Measurements from ENCODE around the gene SF3A2.

SF3A2 gene, protein sequence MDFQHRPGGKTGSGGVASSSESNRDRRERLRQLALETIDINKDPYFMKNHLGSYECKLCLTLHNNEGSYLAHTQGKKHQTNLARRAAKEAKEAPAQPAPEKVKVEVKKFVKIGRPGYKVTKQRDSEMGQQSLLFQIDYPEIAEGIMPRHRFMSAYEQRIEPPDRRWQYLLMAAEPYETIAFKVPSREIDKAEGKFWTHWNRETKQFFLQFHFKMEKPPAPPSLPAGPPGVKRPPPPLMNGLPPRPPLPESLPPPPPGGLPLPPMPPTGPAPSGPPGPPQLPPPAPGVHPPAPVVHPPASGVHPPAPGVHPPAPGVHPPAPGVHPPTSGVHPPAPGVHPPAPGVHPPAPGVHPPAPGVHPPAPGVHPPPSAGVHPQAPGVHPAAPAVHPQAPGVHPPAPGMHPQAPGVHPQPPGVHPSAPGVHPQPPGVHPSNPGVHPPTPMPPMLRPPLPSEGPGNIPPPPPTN
- 62.1 to 86.7 (median 76.1) reads per million in 3 donors for total RNA-seq

DNA sequence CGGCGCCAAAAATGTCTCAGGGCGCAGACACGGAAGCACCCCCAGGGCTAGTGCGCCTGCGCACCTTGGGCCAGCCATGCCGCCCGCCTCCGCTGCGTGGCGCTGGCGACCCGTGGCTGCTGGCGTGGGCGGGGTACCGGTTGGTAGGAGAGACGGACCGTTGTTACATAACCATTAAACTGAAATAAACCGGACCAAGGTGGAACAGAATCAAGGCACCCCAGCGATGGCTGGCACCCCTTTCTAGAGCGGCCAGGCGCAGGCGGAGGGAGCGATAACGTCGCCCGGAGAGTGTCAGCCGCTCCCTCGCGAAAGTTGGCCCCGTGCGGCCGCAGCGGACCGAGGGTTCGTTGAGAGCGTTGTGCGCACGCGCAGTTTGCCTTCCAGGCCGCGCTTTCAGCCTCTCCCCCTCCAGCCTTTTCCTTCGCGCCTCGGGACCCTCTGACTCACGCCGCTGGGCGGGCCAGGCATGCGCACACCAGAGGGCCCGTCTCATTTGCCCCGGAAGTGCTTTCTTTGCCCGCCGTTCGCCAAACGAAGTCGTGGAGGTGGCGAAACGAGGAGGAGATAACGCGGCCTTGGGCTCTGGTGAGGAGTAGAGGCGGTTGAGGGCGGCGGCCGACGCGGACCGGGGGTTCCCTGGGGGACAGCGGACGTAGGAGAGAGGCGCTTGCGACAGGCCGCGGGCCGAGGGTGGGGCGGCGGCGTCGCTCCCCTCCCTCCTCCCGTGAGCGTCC, at the start of gene SF3A2, which contains the start of gene PLEKHJ1:
Gene SF3A2, plus strand, starts transcription at position 511 of the 737 bp plus-strand sequence. CDS start 6,595 bp downstream, outside the sequence.
Gene PLEKHJ1, minus strand, starts transcription at position 16 of the 737 bp plus-strand sequence. CDS start 81 bp downstream, outside the sequence.
- H3K4me3 ChIP-seq (ENCODE audit: insufficient read depth, low read depth, low read length, poor library complexity, severe bottlenecking), result peak within 1 kb of the TSS; percentile 77
- H3K9me3 ChIP-seq (ENCODE audit: control insufficient read depth, low read length), result no peaks in the 10 kb centered on the region
- H3K4me1 ChIP-seq (ENCODE audit: control insufficient read depth, insufficient read depth, low read length, poor library complexity, severe bottlenecking), result peaks cover 52% of the 10 kb centered on the region
- DNase-seq, result peak; percentile 96 to 97 (median 96)
- H3K27ac ChIP-seq (ENCODE audit: insufficient read depth, low read length, poor library complexity, severe bottlenecking), result peak within 1 kb of the TSS; percentile 96
- no peaks in the 10 kb centered on the region for H3K27me3 ChIP-seq (replicated peaks; ENCODE audit: control insufficient read depth, insufficient read depth, low read length, poor library complexity, severe bottlenecking)
- H3K36me3 ChIP-seq (ENCODE audit: control insufficient read depth, insufficient read depth, low read length), result peaks cover 18% of the 10 kb centered on the region

DNA sequence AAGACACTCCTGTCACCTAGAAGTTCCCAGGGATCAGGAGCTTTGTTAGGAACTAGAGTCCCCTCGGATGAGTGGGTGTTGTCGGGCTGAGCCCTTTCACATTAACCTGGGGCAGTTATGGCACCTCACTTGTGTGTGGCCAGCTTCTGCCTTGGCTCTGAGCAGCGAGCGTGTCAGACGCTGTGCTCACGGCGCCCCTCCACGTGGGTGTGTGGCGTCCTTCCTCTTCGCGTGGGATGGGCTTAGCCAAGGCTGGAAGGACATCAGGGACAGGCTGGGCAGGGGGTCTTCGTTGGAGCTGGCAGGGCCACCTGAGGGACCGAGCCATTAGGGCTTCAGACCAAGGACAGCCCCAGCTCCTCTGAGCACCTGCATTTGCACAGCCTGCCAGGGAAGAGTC, 49.5 kb upstream of the SF3A2 start:
- Histone ChIP-seq H3K4me3 (ENCODE audit: insufficient read depth, low read depth, low read length, poor library complexity, severe bottlenecking) (no peak overlapping the region), H3K9me3 (ENCODE audit: control insufficient read depth, low read length) (no peaks in the 10 kb centered on the region), H3K27ac (ENCODE audit: insufficient read depth, low read length, poor library complexity, severe bottlenecking) (no peak overlapping the region), H3K4me1 (ENCODE audit: control insufficient read depth, insufficient read depth, low read length, poor library complexity, severe bottlenecking) (no peaks in the 10 kb centered on the region), H3K27me3 (replicated peaks; ENCODE audit: control insufficient read depth, insufficient read depth, low read length, poor library complexity, severe bottlenecking) (no peaks in the 10 kb centered on the region), H3K36me3 (ENCODE audit: control insufficient read depth, insufficient read depth, low read length) (peaks cover 44% of the 10 kb centered on the region)
- no peak for DNase-seq

DNA sequence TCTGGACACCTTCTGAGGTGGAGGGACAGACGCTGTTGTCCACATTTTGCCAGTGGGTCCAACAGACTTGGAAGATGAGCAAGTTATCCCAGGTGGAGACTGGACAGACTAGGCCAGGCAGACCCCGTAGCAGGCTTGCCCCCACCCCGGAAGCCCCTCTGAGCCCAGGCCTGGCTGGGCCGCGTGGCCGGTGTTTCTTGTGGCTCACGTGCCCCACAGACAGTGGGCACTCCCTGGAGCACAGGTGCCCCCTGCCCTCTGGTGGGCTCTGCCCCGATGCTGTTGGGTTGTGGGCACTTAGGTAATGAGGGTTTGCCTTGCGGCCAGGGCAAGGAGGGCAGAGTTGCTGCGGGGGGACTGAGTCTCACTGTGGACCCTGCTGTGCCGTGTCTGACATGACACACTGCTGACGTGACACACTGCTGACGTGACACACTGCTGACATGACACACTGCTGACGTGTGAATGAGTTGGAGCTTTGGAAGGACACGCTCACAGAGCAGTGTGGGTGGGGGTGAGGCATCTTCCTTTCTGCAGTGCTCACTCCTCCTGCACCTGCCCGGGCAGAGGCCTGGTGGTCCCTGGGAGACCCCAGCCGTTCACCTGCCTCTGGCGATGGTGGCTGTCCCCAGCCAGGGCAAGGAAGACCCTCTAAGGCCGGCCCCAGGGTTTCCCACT, 47.8 kb upstream of the SF3A2 start:
- DNase-seq, result no peak
- no peaks in the 10 kb centered on the region for H3K27me3 ChIP-seq (replicated peaks; ENCODE audit: control insufficient read depth, insufficient read depth, low read length, poor library complexity, severe bottlenecking)
- H3K27ac ChIP-seq (ENCODE audit: insufficient read depth, low read length, poor library complexity, severe bottlenecking), result no peak overlapping the region
- H3K4me3 ChIP-seq (ENCODE audit: insufficient read depth, low read depth, low read length, poor library complexity, severe bottlenecking), result no peak overlapping the region
- H3K4me1 ChIP-seq (ENCODE audit: control insufficient read depth, insufficient read depth, low read length, poor library complexity, severe bottlenecking), result no peaks in the 10 kb centered on the region
- peaks cover 58% of the 10 kb centered on the region for H3K36me3 ChIP-seq (ENCODE audit: control insufficient read depth, insufficient read depth, low read length)
- H3K9me3 ChIP-seq (ENCODE audit: control insufficient read depth, low read length), result no peaks in the 10 kb centered on the region

DNA sequence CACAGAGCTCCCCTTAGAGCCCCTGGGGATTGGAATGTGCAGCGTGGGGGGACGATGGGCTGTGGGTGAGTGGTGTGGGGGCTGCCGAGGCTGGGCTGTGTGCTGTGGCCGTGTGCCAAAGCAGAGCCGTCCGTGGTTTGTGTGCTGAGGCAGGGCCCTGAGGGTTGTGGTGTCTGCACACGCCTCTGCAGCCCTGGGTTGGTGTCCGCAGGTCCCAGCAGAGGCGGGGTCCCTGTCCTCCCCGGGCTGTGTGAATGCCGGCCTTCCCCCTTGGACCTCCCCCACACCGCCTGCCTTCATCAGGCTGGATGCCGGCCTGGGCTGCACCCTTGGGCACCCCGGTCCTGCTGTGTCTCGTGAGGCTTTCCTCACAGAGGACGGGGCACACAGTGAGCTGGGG, 46.7 kb upstream of the SF3A2 start:
- no peak for DNase-seq
- H3K36me3 ChIP-seq (ENCODE audit: control insufficient read depth, insufficient read depth, low read length), result peaks cover 63% of the 10 kb centered on the region
- no peaks in the 10 kb centered on the region for H3K27me3 ChIP-seq (replicated peaks; ENCODE audit: control insufficient read depth, insufficient read depth, low read length, poor library complexity, severe bottlenecking)
- H3K27ac ChIP-seq (ENCODE audit: insufficient read depth, low read length, poor library complexity, severe bottlenecking), result no peak overlapping the region
- H3K4me3 ChIP-seq (ENCODE audit: insufficient read depth, low read depth, low read length, poor library complexity, severe bottlenecking), result no peak overlapping the region
- H3K4me1 ChIP-seq (ENCODE audit: control insufficient read depth, insufficient read depth, low read length, poor library complexity, severe bottlenecking), result no peaks in the 10 kb centered on the region
- no peaks in the 10 kb centered on the region for H3K9me3 ChIP-seq (ENCODE audit: control insufficient read depth, low read length)

DNA sequence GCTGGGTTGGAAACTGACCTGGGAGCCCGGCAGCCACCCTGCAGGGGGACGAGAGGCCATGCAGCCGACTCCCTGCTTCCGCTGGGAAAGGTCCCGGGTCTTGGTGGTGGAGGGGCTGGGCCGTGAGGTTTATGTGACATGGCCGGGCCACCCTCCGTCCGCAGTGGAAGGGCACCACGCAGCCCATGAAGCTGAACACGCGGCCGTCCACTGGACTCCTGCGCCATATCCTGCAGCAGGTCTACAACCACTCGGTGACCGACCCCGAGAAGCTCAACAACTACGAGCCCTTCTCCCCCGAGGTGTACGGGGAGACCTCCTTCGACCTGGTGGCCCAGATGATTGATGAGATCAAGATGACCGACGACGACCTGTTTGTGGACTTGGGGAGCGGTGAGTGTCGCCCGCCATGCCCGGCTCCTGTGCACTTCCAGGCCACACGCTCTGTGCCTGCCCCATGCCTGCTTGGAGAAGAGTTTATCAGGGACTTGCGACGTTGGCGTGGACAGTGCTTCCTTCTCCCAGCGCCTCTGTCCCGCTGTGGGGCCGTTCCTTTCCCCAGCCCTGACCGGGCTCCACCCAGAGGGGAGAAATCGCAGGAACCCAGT, 45.7 kb upstream of the SF3A2 start:
- Histone ChIP-seq H3K9me3 (ENCODE audit: control insufficient read depth, low read length) (no peaks in the 10 kb centered on the region), H3K4me3 (ENCODE audit: insufficient read depth, low read depth, low read length, poor library complexity, severe bottlenecking) (no peak overlapping the region), H3K4me1 (ENCODE audit: control insufficient read depth, insufficient read depth, low read length, poor library complexity, severe bottlenecking) (no peaks in the 10 kb centered on the region), H3K27ac (ENCODE audit: insufficient read depth, low read length, poor library complexity, severe bottlenecking) (no peak overlapping the region), H3K27me3 (replicated peaks; ENCODE audit: control insufficient read depth, insufficient read depth, low read length, poor library complexity, severe bottlenecking) (no peaks in the 10 kb centered on the region), H3K36me3 (ENCODE audit: control insufficient read depth, insufficient read depth, low read length) (peaks cover 62% of the 10 kb centered on the region)
- no peak for DNase-seq

DNA sequence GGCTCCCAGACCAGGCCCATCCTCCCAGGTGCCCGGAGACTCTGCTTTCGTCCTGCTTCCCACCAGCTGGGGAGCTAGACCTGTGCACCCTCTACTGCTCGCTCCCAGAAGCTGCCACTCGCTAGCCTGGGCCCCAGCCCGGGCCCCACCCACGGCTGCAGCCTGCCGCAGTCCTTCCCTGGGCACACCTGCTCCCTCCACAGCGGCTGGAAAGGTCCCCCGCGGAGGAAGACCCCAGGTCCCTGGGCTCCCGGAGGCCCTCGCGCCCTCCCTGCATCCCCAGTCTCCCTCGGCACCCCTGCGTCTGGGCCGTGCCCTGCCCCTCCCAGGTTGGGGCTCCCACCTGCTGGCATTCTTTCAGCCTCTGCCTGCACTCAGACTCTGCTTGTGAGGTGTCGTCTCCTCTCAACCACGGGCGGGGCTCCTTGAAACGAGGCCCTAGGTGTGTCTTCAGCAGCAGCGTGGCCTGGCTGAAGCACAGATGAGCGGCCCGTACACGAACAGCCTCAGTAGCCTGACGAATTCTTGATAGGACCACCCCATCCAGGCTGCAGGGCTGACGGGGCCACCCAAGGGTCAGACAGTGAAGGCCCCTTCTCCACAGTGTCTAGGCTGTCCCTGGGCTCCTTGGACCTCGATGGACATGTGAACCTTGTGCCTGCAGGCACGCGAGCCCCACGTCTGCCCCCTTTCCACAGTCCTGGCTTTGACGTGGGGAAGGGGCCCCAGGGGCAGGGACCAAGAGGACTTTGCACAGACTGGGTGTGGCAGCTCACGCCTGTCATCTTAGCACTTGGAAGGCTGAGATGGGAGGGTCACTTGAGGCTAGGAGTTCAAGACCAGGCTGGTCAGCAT, 44.9 kb upstream of the SF3A2 start:
- Histone ChIP-seq H3K4me1 (ENCODE audit: control insufficient read depth, insufficient read depth, low read length, poor library complexity, severe bottlenecking) (no peaks in the 10 kb centered on the region), H3K36me3 (ENCODE audit: control insufficient read depth, insufficient read depth, low read length) (peaks cover 55% of the 10 kb centered on the region), H3K27me3 (replicated peaks; ENCODE audit: control insufficient read depth, insufficient read depth, low read length, poor library complexity, severe bottlenecking) (no peaks in the 10 kb centered on the region), H3K27ac (ENCODE audit: insufficient read depth, low read length, poor library complexity, severe bottlenecking) (no peak overlapping the region), H3K9me3 (ENCODE audit: control insufficient read depth, low read length) (no peaks in the 10 kb centered on the region), H3K4me3 (ENCODE audit: insufficient read depth, low read depth, low read length, poor library complexity, severe bottlenecking) (no peak overlapping the region)
- DNase-seq, result no peak

DNA sequence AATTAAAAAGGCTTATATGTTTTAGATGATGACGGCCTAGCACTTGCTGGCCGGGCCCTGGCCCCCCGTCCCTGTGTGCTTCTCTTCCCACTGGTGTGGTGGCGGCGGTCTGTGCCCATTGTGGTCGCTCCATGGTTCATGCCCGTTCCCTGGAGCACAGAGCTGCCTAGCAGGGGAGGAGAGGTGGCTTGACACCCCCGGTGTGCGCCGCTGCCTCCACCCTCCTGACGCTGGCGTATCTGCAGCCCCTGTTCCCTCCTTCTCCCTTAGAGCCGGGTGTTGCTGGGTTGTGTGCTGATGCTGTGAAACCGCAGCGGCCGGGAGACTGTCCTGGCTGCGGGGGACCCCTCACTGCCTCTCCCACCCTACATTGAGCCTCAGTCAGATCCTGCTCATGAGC, 43.8 kb upstream of the SF3A2 start:
- H3K36me3 ChIP-seq (ENCODE audit: control insufficient read depth, insufficient read depth, low read length), result peaks cover 50% of the 10 kb centered on the region

DNA sequence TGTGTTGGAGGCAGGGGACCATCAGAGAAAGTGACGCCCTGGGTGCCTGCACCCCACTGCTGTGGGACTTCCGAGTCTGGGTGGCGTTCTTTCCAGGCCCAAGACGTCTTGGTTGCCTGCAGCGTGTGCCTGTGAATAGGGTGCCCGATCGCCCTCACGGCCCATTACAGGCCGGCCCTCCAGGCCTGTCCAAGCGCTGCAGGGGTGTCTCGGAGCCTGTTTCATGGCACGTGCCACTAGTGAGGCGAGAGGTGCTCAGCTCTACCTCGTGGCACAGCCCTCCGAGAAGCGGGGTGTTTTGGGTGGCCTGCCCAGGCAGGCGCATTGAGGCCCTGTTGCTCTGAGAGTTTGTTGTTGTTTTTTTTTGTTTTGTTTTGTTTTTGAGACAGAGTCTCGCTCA, 42.8 kb upstream of the SF3A2 start:
- no peak overlapping the region for H3K4me3 ChIP-seq (ENCODE audit: insufficient read depth, low read depth, low read length, poor library complexity, severe bottlenecking)
- no peaks in the 10 kb centered on the region for H3K9me3 ChIP-seq (ENCODE audit: control insufficient read depth, low read length)
- peaks cover 50% of the 10 kb centered on the region for H3K36me3 ChIP-seq (ENCODE audit: control insufficient read depth, insufficient read depth, low read length)
- no peaks in the 10 kb centered on the region for H3K27me3 ChIP-seq (replicated peaks; ENCODE audit: control insufficient read depth, insufficient read depth, low read length, poor library complexity, severe bottlenecking)
- no peak overlapping the region for H3K27ac ChIP-seq (ENCODE audit: insufficient read depth, low read length, poor library complexity, severe bottlenecking)
- no peaks in the 10 kb centered on the region for H3K4me1 ChIP-seq (ENCODE audit: control insufficient read depth, insufficient read depth, low read length, poor library complexity, severe bottlenecking)
- no peak for DNase-seq

More for the DNA sequence above, 43.8 kb upstream of the SF3A2 start:
- no peak overlapping the region for H3K27ac ChIP-seq (ENCODE audit: insufficient read depth, low read length, poor library complexity, severe bottlenecking)
- H3K4me1 ChIP-seq (ENCODE audit: control insufficient read depth, insufficient read depth, low read length, poor library complexity, severe bottlenecking), result no peaks in the 10 kb centered on the region
- H3K9me3 ChIP-seq (ENCODE audit: control insufficient read depth, low read length), result no peaks in the 10 kb centered on the region
- no peaks in the 10 kb centered on the region for H3K27me3 ChIP-seq (replicated peaks; ENCODE audit: control insufficient read depth, insufficient read depth, low read length, poor library complexity, severe bottlenecking)
- DNase-seq, result no peak
- no peak overlapping the region for H3K4me3 ChIP-seq (ENCODE audit: insufficient read depth, low read depth, low read length, poor library complexity, severe bottlenecking)

DNA sequence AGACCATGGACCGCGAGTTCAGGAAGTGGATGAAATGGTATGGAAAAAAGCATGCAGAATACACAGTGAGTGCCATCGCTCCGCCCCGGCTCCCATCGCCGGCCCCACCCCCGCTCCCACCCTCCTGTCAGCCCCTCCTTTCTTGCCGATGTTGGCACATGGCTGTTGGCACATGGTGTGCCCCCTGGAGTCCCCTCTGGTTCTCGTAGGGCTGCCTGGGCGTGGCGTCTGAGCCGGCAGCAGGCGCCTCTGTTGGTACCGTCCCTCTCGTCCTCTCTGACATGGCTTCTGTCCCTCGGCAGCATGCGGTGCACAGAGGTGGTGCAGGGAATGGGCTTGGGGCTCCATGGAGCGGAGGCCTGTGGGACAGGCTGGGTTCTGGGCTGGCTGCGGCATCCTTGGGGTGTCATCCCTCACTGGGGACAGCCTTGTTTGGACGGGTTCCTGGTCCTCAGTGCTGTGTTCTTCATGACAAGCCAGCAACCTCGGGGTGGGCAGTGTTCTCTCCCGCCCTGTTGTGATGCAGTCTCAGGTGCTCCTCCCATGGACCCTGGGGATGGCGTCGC, 42.0 kb upstream of the SF3A2 start:
- no peak for DNase-seq
- Histone ChIP-seq H3K36me3 (ENCODE audit: control insufficient read depth, insufficient read depth, low read length) (peaks cover 44% of the 10 kb centered on the region), H3K4me1 (ENCODE audit: control insufficient read depth, insufficient read depth, low read length, poor library complexity, severe bottlenecking) (no peaks in the 10 kb centered on the region), H3K27me3 (replicated peaks; ENCODE audit: control insufficient read depth, insufficient read depth, low read length, poor library complexity, severe bottlenecking) (no peaks in the 10 kb centered on the region), H3K9me3 (ENCODE audit: control insufficient read depth, low read length) (no peaks in the 10 kb centered on the region), H3K27ac (ENCODE audit: insufficient read depth, low read length, poor library complexity, severe bottlenecking) (no peak overlapping the region), H3K4me3 (ENCODE audit: insufficient read depth, low read depth, low read length, poor library complexity, severe bottlenecking) (no peak overlapping the region)

Data from effector memory CD4-positive, alpha-beta T cell (primary cell).